GM21528 (cell line): ENCODE results near the gene NAV3.
A peak's percentile ranks its signal among the peaks of the same experiment; 100 is the strongest.
"Not testable (repeated sequence)": the region's sequence is repeated elsewhere in the genome, so short reads cannot be mapped to it uniquely, and the experiment has no call there.

Experiments used
- ATAC-seq: cut with Tn5 transposase; IDR thresholded peaks from one replicate; pipeline ENCODE4 v1.9.1; 2021; ENCODE audit warnings: mild to moderate bottlenecking, moderate library complexity; ENCODE audit not compliant: unreplicated experiment, low FRiP score

The NAV3 gene

GRCh38 chr12:78101113-78101876 is 270.6 kb downstream of the NAV3 start:
- no peak for ATAC-seq

GRCh38 chr12:78101946-78102635 is 271.4 kb downstream of the NAV3 start:
- no peak for ATAC-seq

- ATAC-seq: not testable (repeated sequence)
Measured at GRCh38 chr12:78102801-78103200, 272.1 kb downstream of the NAV3 start.

DNA sequence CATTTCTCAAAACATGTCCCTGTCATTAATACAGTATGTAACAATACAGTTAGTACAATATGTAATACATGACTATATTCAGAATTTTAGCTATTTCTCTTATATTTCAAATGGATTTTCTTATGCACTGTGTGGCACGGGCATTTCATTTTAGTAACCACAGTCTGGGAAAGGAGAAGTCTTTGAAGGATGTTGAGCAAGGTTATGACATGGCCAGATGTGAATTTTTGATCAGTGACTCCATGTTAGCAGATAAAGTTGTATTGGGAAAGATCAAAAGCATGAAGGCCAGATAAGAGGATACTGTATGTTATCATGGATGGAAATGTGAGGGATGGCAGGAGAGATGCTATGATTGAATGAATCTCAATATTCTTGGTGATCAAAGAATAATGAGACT is 285.2 kb downstream of the NAV3 start:
- no peak for ATAC-seq

- no peak for ATAC-seq
Measured at GRCh38 chr12:78118036-78118435, 287.3 kb downstream of the NAV3 start.

DNA sequence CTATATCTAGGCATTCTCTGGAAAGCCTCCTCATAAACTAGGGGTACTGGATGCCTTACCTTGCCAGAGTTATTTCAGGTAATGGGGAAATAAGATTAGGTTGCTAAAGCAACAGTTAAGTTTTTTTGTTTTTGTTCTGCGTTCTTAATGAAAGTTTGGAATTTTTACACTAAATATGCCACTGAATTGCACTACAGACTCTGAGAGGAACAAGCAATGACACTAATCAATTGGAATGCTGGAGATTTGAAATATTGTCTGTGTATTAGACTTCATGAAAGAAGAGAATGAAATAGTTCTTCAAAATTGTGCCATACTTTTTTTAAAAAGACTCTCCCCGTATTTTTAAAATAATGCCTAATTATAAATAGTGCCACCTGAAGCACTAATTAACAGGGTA is 287.8 kb downstream of the NAV3 start:
- no peak for ATAC-seq

- ATAC-seq: no peak
Measured at GRCh38 chr12:78119351-78119918, 288.7 kb downstream of the NAV3 start.

DNA sequence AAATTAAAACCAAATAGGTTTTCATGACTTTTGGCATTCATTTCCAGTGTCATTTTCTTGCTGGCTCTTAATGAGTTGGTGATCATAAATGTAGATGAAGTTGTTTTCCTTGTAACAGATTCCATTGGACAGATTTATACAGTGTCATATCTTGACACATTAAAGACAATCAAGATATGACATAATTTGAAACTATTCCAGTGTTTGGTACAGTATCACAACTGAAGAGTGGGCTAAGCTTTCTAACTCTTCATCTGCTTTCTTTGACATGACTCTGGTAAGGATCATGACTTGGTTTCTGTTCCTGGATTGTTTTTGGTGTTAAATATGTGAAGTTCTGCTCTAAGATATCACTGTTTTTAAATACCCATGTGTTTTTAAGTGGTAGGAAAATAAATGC is 289.6 kb downstream of the NAV3 start:
- no peak for ATAC-seq

- ATAC-seq: no peak
Measured at GRCh38 chr12:78120866-78121560, 290.3 kb downstream of the NAV3 start.

- ATAC-seq: no peak
Measured at GRCh38 chr12:78121969-78122610, 291.4 kb downstream of the NAV3 start.

DNA sequence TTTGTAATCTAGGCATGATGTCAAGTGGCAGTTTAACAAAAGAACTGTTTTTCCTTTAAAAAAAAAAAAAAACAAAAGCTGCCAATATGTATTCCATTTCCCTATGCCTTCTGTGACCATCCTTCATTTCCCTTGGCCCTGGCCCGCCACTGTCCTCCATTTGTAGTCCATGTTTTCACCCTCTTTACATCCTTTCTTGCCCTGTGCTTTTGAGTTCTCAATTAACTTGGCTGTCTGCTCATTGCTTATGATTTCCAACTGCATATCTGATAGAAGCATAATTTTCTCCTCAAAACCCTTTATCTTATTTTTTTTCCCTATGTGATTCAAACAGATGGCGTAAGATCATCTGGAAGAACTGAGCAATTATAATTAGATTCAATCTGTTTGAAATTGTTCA is 297.5 kb downstream of the NAV3 start:
- ATAC-seq: no peak

GRCh38 chr12:78143717-78144116 is 313.0 kb downstream of the NAV3 start:
- no peak for ATAC-seq

DNA sequence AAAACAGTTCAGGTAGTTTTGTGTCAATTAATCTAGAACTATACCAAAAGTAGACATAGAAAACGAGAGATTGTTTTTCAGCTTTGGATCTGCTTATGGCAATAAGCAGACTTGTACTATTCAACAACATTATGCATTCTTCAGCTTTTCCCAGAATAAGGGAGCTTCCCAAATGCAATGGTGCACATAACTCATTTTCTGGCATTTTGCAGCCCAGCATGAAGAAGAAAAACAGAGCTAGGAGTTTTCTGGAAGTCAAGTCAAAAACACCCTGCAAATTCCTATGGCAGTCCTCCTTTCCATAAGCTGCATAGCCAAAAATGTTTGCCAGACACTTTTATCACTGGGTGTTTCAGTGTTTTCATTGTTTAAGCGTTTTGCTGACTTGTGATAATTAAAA is 314.7 kb downstream of the NAV3 start:
- no peak for ATAC-seq

- peak; percentile 82 for ATAC-seq
Measured at GRCh38 chr12:78146365-78146772, 315.7 kb downstream of the NAV3 start.

- ATAC-seq: no peak
Measured at GRCh38 chr12:78149459-78149858, 318.8 kb downstream of the NAV3 start.

DNA sequence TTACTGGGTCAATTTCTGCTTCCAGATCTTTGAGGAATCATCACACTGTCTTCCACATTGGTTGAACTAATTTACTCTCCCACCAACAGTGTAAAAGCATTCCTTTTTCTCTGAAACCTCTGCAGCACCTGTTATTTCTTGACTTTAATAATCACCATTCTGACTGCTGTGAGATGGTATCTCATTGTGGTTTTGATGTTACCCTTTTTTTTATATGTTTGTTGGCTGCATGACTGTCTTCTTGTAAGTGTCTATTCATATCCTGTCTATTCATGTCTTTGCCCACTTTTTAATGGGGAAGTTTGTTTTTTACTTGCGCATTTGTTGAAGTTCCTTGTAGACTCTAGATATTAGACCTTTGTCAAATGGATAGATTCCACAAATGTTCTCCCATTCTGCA is 324.9 kb downstream of the NAV3 start:
- no peak for ATAC-seq

- no peak for ATAC-seq
Measured at GRCh38 chr12:78156751-78157150, 326.1 kb downstream of the NAV3 start.

GRCh38 chr12:78157199-78157598 is 326.5 kb downstream of the NAV3 start:
- ATAC-seq: no peak

GRCh38 chr12:78164154-78164553 is 333.5 kb downstream of the NAV3 start:
- no peak for ATAC-seq

GRCh38 chr12:78167510-78167909 is 336.8 kb downstream of the NAV3 start:
- ATAC-seq: no peak

- no peak for ATAC-seq
Measured at GRCh38 chr12:78171061-78171460, 340.4 kb downstream of the NAV3 start.
